ENCODE data around the gene IRF9.

DNA sequence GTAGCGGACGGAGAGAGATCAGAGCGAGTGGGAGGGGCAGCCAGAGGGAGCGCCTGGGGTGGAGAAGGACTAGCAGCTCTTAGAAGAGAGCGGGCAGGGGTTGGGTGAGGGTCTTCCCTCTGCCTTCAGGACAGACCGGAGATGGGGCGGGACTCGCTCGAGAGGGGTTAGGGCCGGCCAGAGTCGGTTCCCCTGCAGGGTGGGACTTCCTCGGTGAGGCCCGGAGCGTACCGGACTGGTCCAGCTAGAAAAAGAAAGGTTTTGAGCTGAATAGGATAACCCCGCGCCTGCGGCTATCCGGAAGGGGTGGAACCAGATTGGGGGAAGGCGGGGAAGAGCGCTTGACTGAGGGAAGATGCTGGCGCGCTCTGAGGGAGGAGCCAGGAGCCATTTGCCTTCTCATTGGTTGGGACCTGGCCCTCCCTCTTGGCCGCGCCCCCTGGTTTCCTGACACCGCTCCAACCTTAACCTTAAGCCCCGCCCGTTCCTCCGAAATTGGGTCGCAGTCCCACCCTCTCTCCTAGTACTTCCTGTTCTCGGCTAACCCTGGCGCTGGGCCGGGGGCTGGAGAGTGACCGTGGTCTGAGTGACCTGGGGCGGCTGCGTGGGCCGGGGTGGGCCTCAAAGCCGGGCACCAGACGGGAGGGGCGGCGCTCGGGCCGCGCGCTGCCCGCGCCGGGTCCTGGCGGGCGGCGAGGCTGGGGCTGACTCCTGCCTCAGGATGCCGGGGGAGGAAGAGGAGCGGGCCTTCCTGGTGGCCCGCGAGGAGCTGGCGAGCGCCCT, 13.9 kb upstream of the IRF9 start, which contains the start of gene RNF31:
- TF ChIP-seq CTCF (IDR thresholded peaks at IDR 0.05; ENCODE audit: low read length) (no peak), EZH2 (optimal IDR thresholded peaks at IDR 0.05; ENCODE audit: low read depth, low read length) (no peak)
